GM23338 (cell line): ENCODE results near the gene TXNRD1. TPM values are rescaled to one million over a fixed set of nuclear protein-coding genes. Genes with fewer than 3 reads are reported as not detected.

ENCODE experiments used
- ATAC-seq: fragments of 200-7000 bp; cut with Tn5 transposase; 3 replicates; pipeline ENCODE4 v1.9.1; 2020
- DNase-seq: peaks from one replicate; pipeline ENCODE4 v3.0.0-alpha.2; 2015; ENCODE audit warnings: low spot score
- H2AFZ ChIP-seq: fragments of 200-600 bp; sonication (generic); 2 replicates; pipeline ENCODE4 v1.8.0; 2016; ENCODE audit warnings: antibody characterized with exemption, mild to moderate bottlenecking, moderate library complexity
- H3F3A ChIP-seq: fragments of 200-600 bp; sonication (generic); replicated peaks from 2 replicates; pipeline ENCODE4 v1.8.0; 2017; ENCODE audit warnings: antibody characterized with exemption, mixed run types, low read depth
- H3K27ac ChIP-seq: fragments of 200-600 bp; sonication (generic); 2 replicates; pipeline ENCODE4 v1.6.1; 2016; ENCODE audit warnings: low read depth
- H3K27me3 ChIP-seq: fragments of 200-600 bp; sonication (generic); 2 replicates; pipeline ENCODE4 v1.8.0; 2016; ENCODE audit warnings: mild to moderate bottlenecking, mixed run types, moderate library complexity; ENCODE audit not compliant: insufficient read depth
- H3K36me3 ChIP-seq: fragments of 200-600 bp; sonication (generic); 2 replicates; pipeline ENCODE4 v1.8.0; 2016; ENCODE audit warnings: mild to moderate bottlenecking; ENCODE audit not compliant: insufficient read depth
- H3K4me1 ChIP-seq: fragments of 200-600 bp; sonication (generic); 2 replicates; pipeline ENCODE4 v1.8.0; 2016; ENCODE audit warnings: mild to moderate bottlenecking, moderate library complexity; ENCODE audit not compliant: insufficient read depth
- H3K4me2 ChIP-seq: fragments of 200-600 bp; sonication (generic); 2 replicates; pipeline ENCODE4 v1.7.1; 2017; ENCODE audit warnings: mixed run types
- H3K4me3 ChIP-seq: fragments of 200-600 bp; sonication (generic); 2 replicates; pipeline ENCODE4 v1.6.1; 2016; ENCODE audit warnings: mixed run types
- H3K79me2 ChIP-seq: fragments of 200-600 bp; sonication (generic); replicated peaks from 2 replicates; pipeline ENCODE4 v1.8.0; 2017; ENCODE audit warnings: mild to moderate bottlenecking; ENCODE audit not compliant: insufficient read depth
- H3K9me2 ChIP-seq: fragments of 200-600 bp; sonication (generic); 2 replicates; pipeline ENCODE4 v1.8.0; 2017; ENCODE audit not compliant: insufficient read depth
- H4K20me1 ChIP-seq: fragments of 200-600 bp; sonication (generic); replicated peaks from 2 replicates; pipeline ENCODE4 v1.8.0; 2017; ENCODE audit warnings: mild to moderate bottlenecking; ENCODE audit not compliant: insufficient read depth
- H3K27ac Mint-ChIP-seq: 2 replicates; pipeline ENCODE4 v1.8.0; 2020; ENCODE audit warnings: inconsistent platforms, mild to moderate bottlenecking, moderate library complexity, mixed read lengths
- H3K27me3 Mint-ChIP-seq: 3 replicates; pipeline ENCODE4 v1.8.0; 2022; ENCODE audit warnings: low read depth, mild to moderate bottlenecking, moderate library complexity, mixed read lengths, inconsistent platforms; ENCODE audit not compliant: insufficient read depth, poor library complexity
- H3K36me3 Mint-ChIP-seq: 3 replicates; pipeline ENCODE4 v1.8.0; 2021; ENCODE audit warnings: low read depth, mild to moderate bottlenecking, inconsistent platforms, moderate library complexity, mixed read lengths
- H3K4me1 Mint-ChIP-seq: 3 replicates; pipeline ENCODE4 v1.8.0; 2020; ENCODE audit warnings: mild to moderate bottlenecking, inconsistent platforms, mixed read lengths
- H3K4me3 Mint-ChIP-seq: 3 replicates; pipeline ENCODE4 v1.8.0; 2021; ENCODE audit warnings: moderate library complexity, mild to moderate bottlenecking, inconsistent platforms, mixed read lengths
- H3K9me3 Mint-ChIP-seq: 3 replicates; pipeline ENCODE4 v1.8.0; 2020; ENCODE audit warnings: moderate library complexity, mild to moderate bottlenecking, inconsistent platforms, mixed read lengths
- CREB1 ChIP-seq: fragments of 250-450 bp; sonication (Bioruptor Pico); IDR thresholded peaks from 2 replicates; pipeline ENCODE4 v1.5.0; 2020; ENCODE audit warnings: low read depth, mild to moderate bottlenecking, moderate library complexity
- EZH2 ChIP-seq: fragments of 200-600 bp; sonication (generic); IDR thresholded peaks from one replicate; pipeline ENCODE4 v1.8.0; 2017; ENCODE audit warnings: antibody characterized with exemption, mild to moderate bottlenecking, low read depth; ENCODE audit not compliant: unreplicated experiment
- EZH2phosphoT487 ChIP-seq: fragments of 200-600 bp; sonication (generic); IDR thresholded peaks from one replicate; pipeline ENCODE4 v1.8.1; 2018; ENCODE audit warnings: antibody characterized with exemption; ENCODE audit not compliant: unreplicated experiment
- JUNB ChIP-seq: IDR thresholded peaks from one replicate; pipeline ENCODE4 v1.6.1; 2016; ENCODE audit warnings: antibody characterized with exemption; ENCODE audit not compliant: unreplicated experiment
- NANOG ChIP-seq: IDR thresholded peaks from 2 replicates; pipeline ENCODE4 v1.6.1; 2016; ENCODE audit warnings: antibody characterized with exemption, borderline replicate concordance
- POLR2AphosphoS5 ChIP-seq: IDR thresholded peaks from 2 replicates; pipeline ENCODE4 v1.6.1; 2016; ENCODE audit warnings: antibody characterized with exemption, low read depth
- STAT1 ChIP-seq: IDR thresholded peaks from one replicate; pipeline ENCODE4 v1.6.1; 2016; ENCODE audit warnings: antibody characterized with exemption; ENCODE audit not compliant: unreplicated experiment
- ZNF114 ChIP-seq: fragments of 250-450 bp; sonication (Bioruptor Pico); IDR thresholded peaks from 2 replicates; pipeline ENCODE4 v1.5.0; 2020; ENCODE audit warnings: mild to moderate bottlenecking, moderate library complexity
- ZNF331 ChIP-seq: fragments of 250-450 bp; sonication (Bioruptor Pico); IDR thresholded peaks from 2 replicates; pipeline ENCODE4 v1.5.0; 2020; ENCODE audit warnings: low read depth, mild to moderate bottlenecking, moderate library complexity
- polyA plus RNA-seq: library from polyadenylated mRNA; unstranded; fragments of >200 nt; fragmentation: Nextera tagmentation; extraction: Ambion mirVana; gene quantifications from 2 replicates; pipeline ENCODE4 v1.2.1, GENCODE V29; 2016
- total RNA-seq: library from RNA; depleted of rRNA; stranded (reverse); fragments of >200 nt; shearing (Covaris generic); gene quantifications from 2 replicates; pipeline ENCODE4 v1.2.3, GENCODE V29; 2014
- TF ChIP-seq, protein P1 (sequence below): fragments of 250-450 bp; sonication (Bioruptor Pico); IDR thresholded peaks from 2 replicates; pipeline ENCODE4 v1.5.0; 2020; ENCODE audit warnings: mild to moderate bottlenecking, moderate library complexity
- TF ChIP-seq, protein P2 (sequence below): IDR thresholded peaks from 2 replicates; pipeline ENCODE4 v1.6.1; 2016; ENCODE audit warnings: antibody characterized with exemption
- TF ChIP-seq, protein P3 (sequence below), 2 experiments: fragments of 200-600 bp in 1 of 2; sonication (generic) in 1 of 2; conservative IDR thresholded peaks; 2 replicates each; pipeline versions ENCODE4 v1.5.1 to v1.6.1; 2016 to 2017; ENCODE audit warnings: antibody characterized with exemption in 2 of 2, low read depth in 2 of 2, mild to moderate bottlenecking in 2 of 2, moderate library complexity in 1 of 2
- TF ChIP-seq, protein P4 (sequence below): IDR thresholded peaks from one replicate; pipeline ENCODE4 v1.6.1; 2018; ENCODE audit warnings: antibody characterized with exemption; ENCODE audit not compliant: unreplicated experiment

The TXNRD1 gene
- total and polyA plus RNA-seq, 2 experiments from 2014 or later: 115 to 127 TPM

DNA sequence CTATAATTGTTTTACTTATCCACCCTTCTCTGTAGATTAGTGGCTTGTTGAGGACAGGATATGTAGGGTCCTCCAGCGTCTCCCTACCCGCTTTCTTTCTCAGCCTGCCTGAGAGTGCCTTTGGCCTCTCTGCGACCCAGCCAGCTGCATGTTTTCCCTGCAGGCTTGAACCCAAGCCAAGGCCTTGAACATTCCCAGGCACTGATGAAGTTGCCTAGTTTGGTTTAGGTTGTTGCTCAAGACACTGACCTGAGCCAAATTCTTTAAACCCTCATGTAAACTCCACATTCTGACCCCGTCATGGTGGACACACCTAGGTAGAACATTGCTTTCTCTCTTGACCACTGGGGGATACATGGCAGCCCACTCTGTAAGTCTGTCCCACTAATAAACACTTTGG lies 33.4 kb upstream of the TXNRD1 start:
- no peak overlapping the region for H3K4me3 Mint-ChIP-seq
- H3K9me3 Mint-ChIP-seq: peaks cover 27% of the 10 kb centered on the region
- DNase-seq (no peak), ATAC-seq (no peak)
- Histone ChIP-seq H3K9me2 (no peaks in the 10 kb centered on the region; the same call in 1 of the 2 replicates), H3K79me2 (no peaks in the 10 kb centered on the region), H4K20me1 (no peaks in the 10 kb centered on the region), H3K4me1 (no peaks in the 10 kb centered on the region), H3F3A (no peaks in the 10 kb centered on the region), H3K27ac (no peak overlapping the region), H3K4me2 (no peak overlapping the region), H2AFZ (no peak overlapping the region), H3K36me3 (no peaks in the 10 kb centered on the region), H3K4me3 (no peak overlapping the region), H3K27me3 (no peaks in the 10 kb centered on the region)
- H3K4me1 Mint-ChIP-seq: no peaks in the 10 kb centered on the region
- peaks cover 18% of the 10 kb centered on the region; the same call in 2 of the 3 replicates for H3K36me3 Mint-ChIP-seq
- no peak overlapping the region for H3K27ac Mint-ChIP-seq
- TF ChIP-seq JUNB: no peak
- TF ChIP-seq, protein P1, sequence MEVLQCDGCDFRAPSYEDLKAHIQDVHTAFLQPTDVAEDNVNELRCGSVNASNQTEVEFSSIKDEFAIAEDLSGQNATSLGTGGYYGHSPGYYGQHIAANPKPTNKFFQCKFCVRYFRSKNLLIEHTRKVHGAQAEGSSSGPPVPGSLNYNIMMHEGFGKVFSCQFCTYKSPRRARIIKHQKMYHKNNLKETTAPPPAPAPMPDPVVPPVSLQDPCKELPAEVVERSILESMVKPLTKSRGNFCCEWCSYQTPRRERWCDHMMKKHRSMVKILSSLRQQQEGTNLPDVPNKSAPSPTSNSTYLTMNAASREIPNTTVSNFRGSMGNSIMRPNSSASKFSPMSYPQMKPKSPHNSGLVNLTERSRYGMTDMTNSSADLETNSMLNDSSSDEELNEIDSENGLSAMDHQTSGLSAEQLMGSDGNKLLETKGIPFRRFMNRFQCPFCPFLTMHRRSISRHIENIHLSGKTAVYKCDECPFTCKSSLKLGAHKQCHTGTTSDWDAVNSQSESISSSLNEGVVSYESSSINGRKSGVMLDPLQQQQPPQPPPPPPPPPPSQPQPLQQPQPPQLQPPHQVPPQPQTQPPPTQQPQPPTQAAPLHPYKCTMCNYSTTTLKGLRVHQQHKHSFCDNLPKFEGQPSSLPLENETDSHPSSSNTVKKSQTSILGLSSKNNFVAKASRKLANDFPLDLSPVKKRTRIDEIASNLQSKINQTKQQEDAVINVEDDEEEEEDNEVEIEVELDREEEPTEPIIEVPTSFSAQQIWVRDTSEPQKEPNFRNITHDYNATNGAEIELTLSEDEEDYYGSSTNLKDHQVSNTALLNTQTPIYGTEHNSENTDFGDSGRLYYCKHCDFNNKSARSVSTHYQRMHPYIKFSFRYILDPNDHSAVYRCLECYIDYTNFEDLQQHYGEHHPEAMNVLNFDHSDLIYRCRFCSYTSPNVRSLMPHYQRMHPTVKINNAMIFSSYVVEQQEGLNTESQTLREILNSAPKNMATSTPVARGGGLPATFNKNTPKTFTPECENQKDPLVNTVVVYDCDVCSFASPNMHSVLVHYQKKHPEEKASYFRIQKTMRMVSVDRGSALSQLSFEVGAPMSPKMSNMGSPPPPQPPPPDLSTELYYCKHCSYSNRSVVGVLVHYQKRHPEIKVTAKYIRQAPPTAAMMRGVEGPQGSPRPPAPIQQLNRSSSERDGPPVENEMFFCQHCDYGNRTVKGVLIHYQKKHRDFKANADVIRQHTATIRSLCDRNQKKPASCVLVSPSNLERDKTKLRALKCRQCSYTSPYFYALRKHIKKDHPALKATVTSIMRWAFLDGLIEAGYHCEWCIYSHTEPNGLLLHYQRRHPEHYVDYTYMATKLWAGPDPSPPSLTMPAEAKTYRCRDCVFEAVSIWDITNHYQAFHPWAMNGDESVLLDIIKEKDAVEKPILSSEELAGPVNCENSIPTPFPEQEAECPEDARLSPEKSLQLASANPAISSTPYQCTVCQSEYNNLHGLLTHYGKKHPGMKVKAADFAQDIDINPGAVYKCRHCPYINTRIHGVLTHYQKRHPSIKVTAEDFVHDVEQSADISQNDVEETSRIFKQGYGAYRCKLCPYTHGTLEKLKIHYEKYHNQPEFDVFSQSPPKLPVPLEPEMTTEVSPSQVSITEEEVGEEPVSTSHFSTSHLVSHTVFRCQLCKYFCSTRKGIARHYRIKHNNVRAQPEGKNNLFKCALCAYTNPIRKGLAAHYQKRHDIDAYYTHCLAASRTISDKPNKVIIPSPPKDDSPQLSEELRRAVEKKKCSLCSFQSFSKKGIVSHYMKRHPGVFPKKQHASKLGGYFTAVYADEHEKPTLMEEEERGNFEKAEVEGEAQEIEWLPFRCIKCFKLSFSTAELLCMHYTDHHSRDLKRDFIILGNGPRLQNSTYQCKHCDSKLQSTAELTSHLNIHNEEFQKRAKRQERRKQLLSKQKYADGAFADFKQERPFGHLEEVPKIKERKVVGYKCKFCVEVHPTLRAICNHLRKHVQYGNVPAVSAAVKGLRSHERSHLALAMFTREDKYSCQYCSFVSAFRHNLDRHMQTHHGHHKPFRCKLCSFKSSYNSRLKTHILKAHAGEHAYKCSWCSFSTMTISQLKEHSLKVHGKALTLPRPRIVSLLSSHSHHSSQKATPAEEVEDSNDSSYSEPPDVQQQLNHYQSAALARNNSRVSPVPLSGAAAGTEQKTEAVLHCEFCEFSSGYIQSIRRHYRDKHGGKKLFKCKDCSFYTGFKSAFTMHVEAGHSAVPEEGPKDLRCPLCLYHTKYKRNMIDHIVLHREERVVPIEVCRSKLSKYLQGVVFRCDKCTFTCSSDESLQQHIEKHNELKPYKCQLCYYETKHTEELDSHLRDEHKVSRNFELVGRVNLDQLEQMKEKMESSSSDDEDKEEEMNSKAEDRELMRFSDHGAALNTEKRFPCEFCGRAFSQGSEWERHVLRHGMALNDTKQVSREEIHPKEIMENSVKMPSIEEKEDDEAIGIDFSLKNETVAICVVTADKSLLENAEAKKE (CRISPR knock-in tag): no peak
- no peak for TF ChIP-seq ZNF114 (CRISPR knock-in tag)
- TF ChIP-seq EZH2: no peak
- TF ChIP-seq, protein P2, sequence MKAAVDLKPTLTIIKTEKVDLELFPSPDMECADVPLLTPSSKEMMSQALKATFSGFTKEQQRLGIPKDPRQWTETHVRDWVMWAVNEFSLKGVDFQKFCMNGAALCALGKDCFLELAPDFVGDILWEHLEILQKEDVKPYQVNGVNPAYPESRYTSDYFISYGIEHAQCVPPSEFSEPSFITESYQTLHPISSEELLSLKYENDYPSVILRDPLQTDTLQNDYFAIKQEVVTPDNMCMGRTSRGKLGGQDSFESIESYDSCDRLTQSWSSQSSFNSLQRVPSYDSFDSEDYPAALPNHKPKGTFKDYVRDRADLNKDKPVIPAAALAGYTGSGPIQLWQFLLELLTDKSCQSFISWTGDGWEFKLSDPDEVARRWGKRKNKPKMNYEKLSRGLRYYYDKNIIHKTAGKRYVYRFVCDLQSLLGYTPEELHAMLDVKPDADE: no peak
- no peak for TF ChIP-seq POLR2AphosphoS5
- TF ChIP-seq, protein P3, sequence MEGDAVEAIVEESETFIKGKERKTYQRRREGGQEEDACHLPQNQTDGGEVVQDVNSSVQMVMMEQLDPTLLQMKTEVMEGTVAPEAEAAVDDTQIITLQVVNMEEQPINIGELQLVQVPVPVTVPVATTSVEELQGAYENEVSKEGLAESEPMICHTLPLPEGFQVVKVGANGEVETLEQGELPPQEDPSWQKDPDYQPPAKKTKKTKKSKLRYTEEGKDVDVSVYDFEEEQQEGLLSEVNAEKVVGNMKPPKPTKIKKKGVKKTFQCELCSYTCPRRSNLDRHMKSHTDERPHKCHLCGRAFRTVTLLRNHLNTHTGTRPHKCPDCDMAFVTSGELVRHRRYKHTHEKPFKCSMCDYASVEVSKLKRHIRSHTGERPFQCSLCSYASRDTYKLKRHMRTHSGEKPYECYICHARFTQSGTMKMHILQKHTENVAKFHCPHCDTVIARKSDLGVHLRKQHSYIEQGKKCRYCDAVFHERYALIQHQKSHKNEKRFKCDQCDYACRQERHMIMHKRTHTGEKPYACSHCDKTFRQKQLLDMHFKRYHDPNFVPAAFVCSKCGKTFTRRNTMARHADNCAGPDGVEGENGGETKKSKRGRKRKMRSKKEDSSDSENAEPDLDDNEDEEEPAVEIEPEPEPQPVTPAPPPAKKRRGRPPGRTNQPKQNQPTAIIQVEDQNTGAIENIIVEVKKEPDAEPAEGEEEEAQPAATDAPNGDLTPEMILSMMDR (conservative IDR thresholded peaks at IDR 0.05; ENCODE audit: low read depth in 2 of 2): no peak
- TF ChIP-seq STAT1: no peak
- TF ChIP-seq CREB1 (CRISPR knock-in tag): no peak
- TF ChIP-seq, protein P4, sequence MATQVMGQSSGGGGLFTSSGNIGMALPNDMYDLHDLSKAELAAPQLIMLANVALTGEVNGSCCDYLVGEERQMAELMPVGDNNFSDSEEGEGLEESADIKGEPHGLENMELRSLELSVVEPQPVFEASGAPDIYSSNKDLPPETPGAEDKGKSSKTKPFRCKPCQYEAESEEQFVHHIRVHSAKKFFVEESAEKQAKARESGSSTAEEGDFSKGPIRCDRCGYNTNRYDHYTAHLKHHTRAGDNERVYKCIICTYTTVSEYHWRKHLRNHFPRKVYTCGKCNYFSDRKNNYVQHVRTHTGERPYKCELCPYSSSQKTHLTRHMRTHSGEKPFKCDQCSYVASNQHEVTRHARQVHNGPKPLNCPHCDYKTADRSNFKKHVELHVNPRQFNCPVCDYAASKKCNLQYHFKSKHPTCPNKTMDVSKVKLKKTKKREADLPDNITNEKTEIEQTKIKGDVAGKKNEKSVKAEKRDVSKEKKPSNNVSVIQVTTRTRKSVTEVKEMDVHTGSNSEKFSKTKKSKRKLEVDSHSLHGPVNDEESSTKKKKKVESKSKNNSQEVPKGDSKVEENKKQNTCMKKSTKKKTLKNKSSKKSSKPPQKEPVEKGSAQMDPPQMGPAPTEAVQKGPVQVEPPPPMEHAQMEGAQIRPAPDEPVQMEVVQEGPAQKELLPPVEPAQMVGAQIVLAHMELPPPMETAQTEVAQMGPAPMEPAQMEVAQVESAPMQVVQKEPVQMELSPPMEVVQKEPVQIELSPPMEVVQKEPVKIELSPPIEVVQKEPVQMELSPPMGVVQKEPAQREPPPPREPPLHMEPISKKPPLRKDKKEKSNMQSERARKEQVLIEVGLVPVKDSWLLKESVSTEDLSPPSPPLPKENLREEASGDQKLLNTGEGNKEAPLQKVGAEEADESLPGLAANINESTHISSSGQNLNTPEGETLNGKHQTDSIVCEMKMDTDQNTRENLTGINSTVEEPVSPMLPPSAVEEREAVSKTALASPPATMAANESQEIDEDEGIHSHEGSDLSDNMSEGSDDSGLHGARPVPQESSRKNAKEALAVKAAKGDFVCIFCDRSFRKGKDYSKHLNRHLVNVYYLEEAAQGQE: no peak
- no peak for TF ChIP-seq EZH2phosphoT487
- no peak for TF ChIP-seq NANOG
- TF ChIP-seq ZNF331 (CRISPR knock-in tag): no peak
- H3K27me3 Mint-ChIP-seq: peaks cover 4% of the 10 kb centered on the region
